ENCODE data around the gene KPNA6. TPM values are rescaled to one million over a fixed set of nuclear protein-coding genes. Genes with fewer than 3 reads are reported as not detected.

KPNA6 gene
- total RNA-seq, 1 donor from 2014 or later, result 63.6 TPM

GRCh38 chr1:32172621-32173245 is 64.9 kb downstream of the KPNA6 start:
- no peak for TF ChIP-seq CTCF (conservative IDR thresholded peaks at IDR 0.05)
- no peaks in the 10 kb centered on the region for H3K4me1 Mint-ChIP-seq
- no peak overlapping the region for H3K4me3 Mint-ChIP-seq
- DNase-seq (ENCODE audit: low read depth, low spot score), result no peak
- no peaks in the 10 kb centered on the region for H3K27me3 Mint-ChIP-seq (ENCODE audit: low read depth)
- H3K36me3 Mint-ChIP-seq (ENCODE audit: low read depth), result peaks cover 14% of the 10 kb centered on the region
- H3K9me3 Mint-ChIP-seq, result no peaks in the 10 kb centered on the region
- H3K27ac Mint-ChIP-seq (ENCODE audit: unreplicated experiment), result no peak overlapping the region

DNA sequence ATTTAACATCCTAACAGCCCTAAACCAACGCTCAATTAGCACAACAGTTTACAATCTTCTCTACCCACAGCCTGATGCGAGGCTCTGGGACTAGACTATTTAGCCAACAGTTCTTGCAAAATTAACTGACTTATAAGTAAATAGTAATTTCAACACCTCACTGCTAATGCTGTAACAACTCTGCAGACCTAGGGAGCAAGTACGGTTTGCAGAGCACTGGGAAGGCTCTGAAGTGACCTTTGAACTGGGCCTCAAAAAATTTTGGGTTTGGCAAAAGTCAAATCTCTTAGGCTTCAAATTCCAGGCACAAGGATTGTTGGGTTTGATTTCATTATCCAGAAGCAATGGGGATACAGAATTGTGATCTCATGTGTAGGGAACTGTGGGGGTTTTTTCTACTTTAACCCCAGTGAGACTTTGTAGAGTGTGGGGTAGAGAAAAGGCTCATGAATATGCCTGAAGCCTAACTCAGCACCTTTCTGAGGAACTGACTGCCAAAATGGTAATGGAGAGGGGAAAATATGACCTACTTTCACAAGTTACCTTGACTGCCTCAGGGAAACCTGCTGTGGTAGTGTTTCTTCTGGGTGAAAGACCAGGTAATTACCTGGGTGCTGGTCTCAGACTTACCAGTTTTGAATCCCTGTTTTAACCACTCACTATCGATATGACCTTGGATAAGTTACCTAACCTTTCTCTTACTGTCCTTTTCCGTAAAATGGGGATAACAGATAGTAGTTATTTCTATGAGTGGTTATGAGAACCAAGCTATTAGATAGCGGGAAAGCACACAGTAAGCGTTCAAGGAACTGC is 70.7 kb downstream of the KPNA6 start:
- Mint-ChIP-seq H3K36me3 (ENCODE audit: low read depth) (peaks cover 15% of the 10 kb centered on the region), H3K4me3 (peak overlapping the region; percentile 98), H3K9me3 (no peaks in the 10 kb centered on the region), H3K27ac (ENCODE audit: unreplicated experiment) (no peak overlapping the region), H3K27me3 (ENCODE audit: low read depth) (no peaks in the 10 kb centered on the region), H3K4me1 (peaks cover 29% of the 10 kb centered on the region)
- DNase-seq (ENCODE audit: low read depth, low spot score), result no peak
- no peak for TF ChIP-seq CTCF (conservative IDR thresholded peaks at IDR 0.05)

- Mint-ChIP-seq H3K27me3 (ENCODE audit: low read depth) (no peaks in the 10 kb centered on the region), H3K9me3 (no peaks in the 10 kb centered on the region), H3K36me3 (ENCODE audit: low read depth) (peaks cover 18% of the 10 kb centered on the region), H3K4me3 (peak overlapping the region; percentile 98), H3K27ac (ENCODE audit: unreplicated experiment) (peak overlapping the region; percentile 95), H3K4me1 (peaks cover 33% of the 10 kb centered on the region)
- DNase-seq (ENCODE audit: low read depth, low spot score), result no peak
- TF ChIP-seq CTCF (conservative IDR thresholded peaks at IDR 0.05), result no peak
These were observed 71.3 kb downstream of the KPNA6 start for GRCh38 chr1:32179193-32179442.

GRCh38 chr1:32179443-32180185 is 71.8 kb downstream of the KPNA6 start, which contains the start of gene TXLNA:
Gene TXLNA (plus strand): TSS chr1:32179675. CDS start chr1:32180346, 671 bp downstream.
- Mint-ChIP-seq H3K4me1 (peaks cover 36% of the 10 kb centered on the region), H3K4me3 (peak within 1 kb of the TSS; percentile 98), H3K27me3 (ENCODE audit: low read depth) (no peaks in the 10 kb centered on the region), H3K9me3 (no peaks in the 10 kb centered on the region), H3K36me3 (ENCODE audit: low read depth) (peaks cover 21% of the 10 kb centered on the region), H3K27ac (ENCODE audit: unreplicated experiment) (peak within 1 kb of the TSS; percentile 99)
- peak; percentile 87 for DNase-seq (ENCODE audit: low read depth, low spot score)
- no peak for TF ChIP-seq CTCF (conservative IDR thresholded peaks at IDR 0.05)

DNA sequence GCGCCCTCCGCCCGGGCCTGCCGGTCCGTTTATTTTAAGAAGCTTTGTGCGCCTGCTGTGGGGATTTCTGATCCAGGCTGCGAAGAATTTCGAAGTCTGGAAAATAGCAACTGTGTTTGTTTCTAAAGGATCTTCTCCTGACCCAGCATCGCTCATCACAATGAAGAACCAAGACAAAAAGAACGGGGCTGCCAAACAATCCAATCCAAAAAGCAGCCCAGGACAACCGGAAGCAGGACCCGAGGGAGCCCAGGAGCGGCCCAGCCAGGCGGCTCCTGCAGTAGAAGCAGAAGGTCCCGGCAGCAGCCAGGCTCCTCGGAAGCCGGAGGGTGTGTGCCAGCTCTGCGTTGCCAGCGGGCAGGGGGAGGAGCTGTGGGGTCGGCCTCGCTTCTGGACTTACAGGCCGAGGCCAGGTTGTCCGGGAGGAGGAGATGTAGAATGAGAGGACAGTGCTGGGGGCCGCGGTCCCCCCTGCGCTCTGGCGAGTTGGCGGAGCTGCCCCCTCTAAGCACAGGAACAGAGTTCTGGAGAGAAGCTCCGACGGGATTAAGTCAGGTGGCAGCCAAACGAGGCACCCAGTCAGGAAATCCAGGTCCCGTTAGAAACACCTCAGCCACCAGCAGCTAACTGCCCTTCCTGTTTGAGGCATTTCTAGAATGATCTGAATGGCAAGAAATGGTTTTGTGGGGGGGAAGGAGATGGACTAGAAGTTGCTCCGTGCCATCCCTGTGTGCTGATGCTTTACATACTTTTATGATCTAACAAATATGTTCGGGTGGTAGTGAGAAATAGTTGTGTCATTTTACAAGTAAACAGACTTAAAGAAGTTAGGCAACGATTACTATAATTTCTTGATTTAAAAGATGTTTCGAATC is 72.6 kb downstream of the KPNA6 start:
- H3K27me3 Mint-ChIP-seq (ENCODE audit: low read depth), result no peaks in the 10 kb centered on the region
- TF ChIP-seq CTCF (conservative IDR thresholded peaks at IDR 0.05), result no peak
- peaks cover 25% of the 10 kb centered on the region for H3K36me3 Mint-ChIP-seq (ENCODE audit: low read depth)
- H3K27ac Mint-ChIP-seq (ENCODE audit: unreplicated experiment), result peak overlapping the region; percentile 96
- peaks cover 41% of the 10 kb centered on the region for H3K4me1 Mint-ChIP-seq
- H3K4me3 Mint-ChIP-seq, result peak overlapping the region; percentile 98
- no peaks in the 10 kb centered on the region for H3K9me3 Mint-ChIP-seq
- DNase-seq (ENCODE audit: low read depth, low spot score), result peak; percentile 25

All from neural crest cell (in vitro differentiated cells).